Measurements from ENCODE around the gene CALCA.
"Not testable (repeated sequence)": the region's sequence is repeated elsewhere in the genome, so short reads cannot be mapped to it uniquely, and the experiment has no call there.

CALCA gene

DNA sequence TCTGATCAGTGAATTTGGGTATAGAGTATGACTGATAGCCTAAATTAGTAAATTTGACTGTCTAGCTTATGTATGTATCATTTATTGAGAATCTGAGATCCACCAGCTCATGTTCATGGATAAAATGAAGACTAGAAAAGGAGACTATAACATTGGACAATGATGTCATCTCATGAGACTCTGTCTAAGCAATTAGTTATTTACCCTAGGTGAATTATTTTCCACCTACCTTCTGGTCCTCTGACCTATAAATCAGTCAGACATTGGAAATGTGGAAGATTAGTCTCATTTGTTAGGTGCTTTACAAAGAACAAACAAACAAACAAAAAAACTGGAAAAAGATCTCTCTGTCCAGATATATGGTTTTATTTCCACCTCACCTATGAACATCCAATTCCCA is 38.7 kb upstream of the CALCA start (continued):
- TF ChIP-seq TCF4 (CRISPR knock-in tag; IDR thresholded peaks at IDR 0.05; ENCODE audit: borderline replicate concordance) (no peak), TOX (CRISPR knock-in tag; IDR thresholded peaks at IDR 0.05; ENCODE audit: borderline replicate concordance) (no peak), ZFP30 (CRISPR knock-in tag; IDR thresholded peaks at IDR 0.05) (no peak)

- peak; percentile 70 for ATAC-seq
- TF ChIP-seq ISL1 (CRISPR knock-in tag; IDR thresholded peaks at IDR 0.05) (no peak), OSR1 (CRISPR knock-in tag; IDR thresholded peaks at IDR 0.05) (no peak), ESRRG (CRISPR knock-in tag; IDR thresholded peaks at IDR 0.05) (no peak), SNAI2 (CRISPR knock-in tag; IDR thresholded peaks at IDR 0.05) (no peak), ARNTL (CRISPR knock-in tag; IDR thresholded peaks at IDR 0.05; ENCODE audit: borderline replicate concordance, low read depth) (no peak), CSDC2 (CRISPR knock-in tag; IDR thresholded peaks at IDR 0.05) (no peak), RARB (CRISPR knock-in tag; IDR thresholded peaks at IDR 0.05) (no peak), ZFP30 (CRISPR knock-in tag; IDR thresholded peaks at IDR 0.05) (no peak), BACH2 (CRISPR knock-in tag; IDR thresholded peaks at IDR 0.05; ENCODE audit: borderline replicate concordance) (no peak), GLIS3 (CRISPR knock-in tag; IDR thresholded peaks at IDR 0.05) (no peak), ZNF70 (CRISPR knock-in tag; IDR thresholded peaks at IDR 0.05) (no peak), PPARA (CRISPR knock-in tag; IDR thresholded peaks at IDR 0.05; ENCODE audit: borderline replicate concordance) (no peak), ZC3H10 (CRISPR knock-in tag; IDR thresholded peaks at IDR 0.05) (no peak), CREB5 (CRISPR knock-in tag; IDR thresholded peaks at IDR 0.05; ENCODE audit: low read depth) (no peak)
Measured at GRCh38 chr11:15006139-15006759, 34.1 kb upstream of the CALCA start.

DNA sequence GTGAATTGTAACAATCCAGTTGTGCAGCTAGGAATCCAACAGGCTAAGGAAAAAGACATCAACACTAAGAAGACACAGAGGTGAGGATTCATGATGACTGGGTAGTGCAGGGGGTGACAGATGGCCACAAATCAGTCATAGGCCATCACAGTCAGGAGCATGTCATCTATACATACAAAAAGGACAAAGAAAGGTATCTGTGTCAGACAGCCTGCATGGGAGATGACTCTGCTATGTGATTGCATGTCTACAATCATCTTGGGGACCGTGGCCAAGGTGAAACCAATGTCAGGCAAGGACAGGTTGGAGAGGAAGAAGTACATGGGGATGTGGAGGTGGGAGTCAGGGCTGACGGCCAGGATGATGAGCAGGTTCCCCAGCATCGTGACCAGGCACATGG is 16.0 kb upstream of the CALCA start:
- not testable (repeated sequence) for ATAC-seq

DNA sequence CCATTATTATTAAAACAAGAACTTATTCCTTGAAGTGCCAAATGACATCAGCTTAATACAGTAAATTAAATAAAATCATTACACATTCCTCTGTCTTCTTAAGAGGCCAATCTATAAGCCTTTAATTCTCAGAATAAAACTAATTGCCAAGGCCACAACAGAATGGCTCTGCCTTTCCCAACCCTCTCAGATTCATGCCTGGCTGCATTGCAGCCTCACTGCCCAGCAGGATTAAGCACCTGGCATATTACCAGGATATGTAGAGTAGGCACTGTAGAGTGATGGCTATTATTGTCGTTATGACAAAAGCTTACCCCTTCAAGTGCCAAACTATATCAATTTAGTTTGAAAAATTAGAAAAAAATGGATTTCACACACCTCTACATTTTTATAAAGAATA is 9.4 kb upstream of the CALCA start:
- TF ChIP-seq GLIS3 (CRISPR knock-in tag; IDR thresholded peaks at IDR 0.05) (no peak), ZNF8 (CRISPR knock-in tag; IDR thresholded peaks at IDR 0.05) (no peak), TCF4 (CRISPR knock-in tag; IDR thresholded peaks at IDR 0.05; ENCODE audit: borderline replicate concordance) (no peak), TOX (CRISPR knock-in tag; IDR thresholded peaks at IDR 0.05; ENCODE audit: borderline replicate concordance) (no peak), ZFP30 (CRISPR knock-in tag; IDR thresholded peaks at IDR 0.05) (no peak), BACH2 (CRISPR knock-in tag; IDR thresholded peaks at IDR 0.05; ENCODE audit: borderline replicate concordance) (no peak), ZNF70 (CRISPR knock-in tag; IDR thresholded peaks at IDR 0.05) (no peak), OSR1 (CRISPR knock-in tag; IDR thresholded peaks at IDR 0.05) (no peak), PPARA (CRISPR knock-in tag; IDR thresholded peaks at IDR 0.05; ENCODE audit: borderline replicate concordance) (no peak), CREB5 (CRISPR knock-in tag; IDR thresholded peaks at IDR 0.05; ENCODE audit: low read depth) (no peak), ZNF565 (CRISPR knock-in tag; conservative IDR thresholded peaks at IDR 0.05; ENCODE audit: low read depth) (no peak), RARB (CRISPR knock-in tag; IDR thresholded peaks at IDR 0.05) (no peak), CSDC2 (CRISPR knock-in tag; IDR thresholded peaks at IDR 0.05) (no peak), POU6F1 (CRISPR knock-in tag; IDR thresholded peaks at IDR 0.05; ENCODE audit: borderline replicate concordance, low read depth) (no peak), ZC3H10 (CRISPR knock-in tag; IDR thresholded peaks at IDR 0.05) (no peak), ZFP3 (CRISPR knock-in tag; IDR thresholded peaks at IDR 0.05) (no peak), ARNTL (CRISPR knock-in tag; IDR thresholded peaks at IDR 0.05; ENCODE audit: borderline replicate concordance, low read depth) (no peak)
- TF ChIP-seq, protein P1, sequence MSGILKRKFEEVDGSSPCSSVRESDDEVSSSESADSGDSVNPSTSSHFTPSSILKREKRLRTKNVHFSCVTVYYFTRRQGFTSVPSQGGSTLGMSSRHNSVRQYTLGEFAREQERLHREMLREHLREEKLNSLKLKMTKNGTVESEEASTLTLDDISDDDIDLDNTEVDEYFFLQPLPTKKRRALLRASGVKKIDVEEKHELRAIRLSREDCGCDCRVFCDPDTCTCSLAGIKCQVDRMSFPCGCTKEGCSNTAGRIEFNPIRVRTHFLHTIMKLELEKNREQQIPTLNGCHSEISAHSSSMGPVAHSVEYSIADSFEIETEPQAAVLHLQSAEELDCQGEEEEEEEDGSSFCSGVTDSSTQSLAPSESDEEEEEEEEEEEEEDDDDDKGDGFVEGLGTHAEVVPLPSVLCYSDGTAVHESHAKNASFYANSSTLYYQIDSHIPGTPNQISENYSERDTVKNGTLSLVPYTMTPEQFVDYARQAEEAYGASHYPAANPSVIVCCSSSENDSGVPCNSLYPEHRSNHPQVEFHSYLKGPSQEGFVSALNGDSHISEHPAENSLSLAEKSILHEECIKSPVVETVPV (CRISPR knock-in tag; IDR thresholded peaks at IDR 0.05), result no peak
- TF ChIP-seq, protein P2, sequence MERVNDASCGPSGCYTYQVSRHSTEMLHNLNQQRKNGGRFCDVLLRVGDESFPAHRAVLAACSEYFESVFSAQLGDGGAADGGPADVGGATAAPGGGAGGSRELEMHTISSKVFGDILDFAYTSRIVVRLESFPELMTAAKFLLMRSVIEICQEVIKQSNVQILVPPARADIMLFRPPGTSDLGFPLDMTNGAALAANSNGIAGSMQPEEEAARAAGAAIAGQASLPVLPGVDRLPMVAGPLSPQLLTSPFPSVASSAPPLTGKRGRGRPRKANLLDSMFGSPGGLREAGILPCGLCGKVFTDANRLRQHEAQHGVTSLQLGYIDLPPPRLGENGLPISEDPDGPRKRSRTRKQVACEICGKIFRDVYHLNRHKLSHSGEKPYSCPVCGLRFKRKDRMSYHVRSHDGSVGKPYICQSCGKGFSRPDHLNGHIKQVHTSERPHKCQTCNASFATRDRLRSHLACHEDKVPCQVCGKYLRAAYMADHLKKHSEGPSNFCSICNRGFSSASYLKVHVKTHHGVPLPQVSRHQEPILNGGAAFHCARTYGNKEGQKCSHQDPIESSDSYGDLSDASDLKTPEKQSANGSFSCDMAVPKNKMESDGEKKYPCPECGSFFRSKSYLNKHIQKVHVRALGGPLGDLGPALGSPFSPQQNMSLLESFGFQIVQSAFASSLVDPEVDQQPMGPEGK (CRISPR knock-in tag; IDR thresholded peaks at IDR 0.05; ENCODE audit: borderline replicate concordance), result no peak
- TF ChIP-seq, protein P3, sequence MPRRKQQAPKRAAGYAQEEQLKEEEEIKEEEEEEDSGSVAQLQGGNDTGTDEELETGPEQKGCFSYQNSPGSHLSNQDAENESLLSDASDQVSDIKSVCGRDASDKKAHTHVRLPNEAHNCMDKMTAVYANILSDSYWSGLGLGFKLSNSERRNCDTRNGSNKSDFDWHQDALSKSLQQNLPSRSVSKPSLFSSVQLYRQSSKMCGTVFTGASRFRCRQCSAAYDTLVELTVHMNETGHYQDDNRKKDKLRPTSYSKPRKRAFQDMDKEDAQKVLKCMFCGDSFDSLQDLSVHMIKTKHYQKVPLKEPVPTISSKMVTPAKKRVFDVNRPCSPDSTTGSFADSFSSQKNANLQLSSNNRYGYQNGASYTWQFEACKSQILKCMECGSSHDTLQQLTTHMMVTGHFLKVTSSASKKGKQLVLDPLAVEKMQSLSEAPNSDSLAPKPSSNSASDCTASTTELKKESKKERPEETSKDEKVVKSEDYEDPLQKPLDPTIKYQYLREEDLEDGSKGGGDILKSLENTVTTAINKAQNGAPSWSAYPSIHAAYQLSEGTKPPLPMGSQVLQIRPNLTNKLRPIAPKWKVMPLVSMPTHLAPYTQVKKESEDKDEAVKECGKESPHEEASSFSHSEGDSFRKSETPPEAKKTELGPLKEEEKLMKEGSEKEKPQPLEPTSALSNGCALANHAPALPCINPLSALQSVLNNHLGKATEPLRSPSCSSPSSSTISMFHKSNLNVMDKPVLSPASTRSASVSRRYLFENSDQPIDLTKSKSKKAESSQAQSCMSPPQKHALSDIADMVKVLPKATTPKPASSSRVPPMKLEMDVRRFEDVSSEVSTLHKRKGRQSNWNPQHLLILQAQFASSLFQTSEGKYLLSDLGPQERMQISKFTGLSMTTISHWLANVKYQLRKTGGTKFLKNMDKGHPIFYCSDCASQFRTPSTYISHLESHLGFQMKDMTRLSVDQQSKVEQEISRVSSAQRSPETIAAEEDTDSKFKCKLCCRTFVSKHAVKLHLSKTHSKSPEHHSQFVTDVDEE (CRISPR knock-in tag; IDR thresholded peaks at IDR 0.05), result no peak
- no peak for ATAC-seq
